ENCODE results near the gene ADPRM.
"Not testable (repeated sequence)": the region's sequence is repeated elsewhere in the genome, so short reads cannot be mapped to it uniquely, and the experiment has no call there.

ADPRM gene

GRCh38 chr17:10697092-10698081 is at the start of gene ADPRM, which contains the start of gene SCO1:
TSS of gene ADPRM (plus strand) at chr17:10697594. CDS start at chr17:10704927, 7,333 bp downstream.
TSS of gene SCO1 (minus strand) at chr17:10697533. CDS start at chr17:10697507, 26 bp downstream.
- peak; percentile 58 for DNase-seq

GRCh38 chr17:10648381-10648780 is 49.0 kb upstream of the ADPRM start:
- DNase-seq = no peak

- no peak for DNase-seq
These were observed 48.4 kb upstream of the ADPRM start for GRCh38 chr17:10648956-10649355.

- DNase-seq = no peak
These were observed 47.8 kb upstream of the ADPRM start for GRCh38 chr17:10649602-10650001.

GRCh38 chr17:10651927-10652326 is 45.5 kb upstream of the ADPRM start:
- no peak for DNase-seq

- DNase-seq = no peak
These were observed 44.3 kb upstream of the ADPRM start for GRCh38 chr17:10652984-10653659.

- no peak for DNase-seq
These were observed 43.4 kb upstream of the ADPRM start for GRCh38 chr17:10653987-10654386.

- no peak for DNase-seq
These were observed 40.2 kb upstream of the ADPRM start, which contains the start of gene MYH3 for GRCh38 chr17:10657148-10657547. TSS of gene MYH3 (minus strand) at chr17:10657309. CDS start at chr17:10655064, 2,245 bp downstream.

- DNase-seq = no peak
These were observed 39.5 kb upstream of the ADPRM start for GRCh38 chr17:10657879-10658278.

- no peak for DNase-seq
These were observed 36.0 kb upstream of the ADPRM start for GRCh38 chr17:10661437-10661836.

- no peak for DNase-seq
These were observed 34.2 kb upstream of the ADPRM start for GRCh38 chr17:10663231-10663630.

GRCh38 chr17:10664571-10664970 is 32.8 kb upstream of the ADPRM start:
- DNase-seq = no peak

GRCh38 chr17:10666906-10667305 is 30.5 kb upstream of the ADPRM start:
- no peak for DNase-seq

GRCh38 chr17:10668775-10669174 is 28.6 kb upstream of the ADPRM start:
- DNase-seq = no peak

GRCh38 chr17:10673312-10673711 is 24.1 kb upstream of the ADPRM start:
- DNase-seq = no peak

- no peak for DNase-seq
These were observed 22.7 kb upstream of the ADPRM start for GRCh38 chr17:10674704-10675103.

GRCh38 chr17:10681866-10682446 is 15.4 kb upstream of the ADPRM start:
- DNase-seq = no peak

- no peak for DNase-seq
These were observed 13.5 kb upstream of the ADPRM start for GRCh38 chr17:10683853-10684252.

- DNase-seq = no peak
These were observed 9.9 kb upstream of the ADPRM start for GRCh38 chr17:10687499-10687898.

- not testable (repeated sequence) for DNase-seq
These were observed 1.5 kb upstream of the ADPRM start for GRCh38 chr17:10695875-10696407.

GRCh38 chr17:10698096-10698818 is 863 bp downstream of the ADPRM start:
- DNase-seq = no peak

GRCh38 chr17:10699856-10700255 is 2.5 kb downstream of the ADPRM start:
- DNase-seq = no peak
